Amniotic stem cell (primary cell): ENCODE data around the gene SLFN13.
"Not testable (repeated sequence)": the region's sequence is repeated elsewhere in the genome, so short reads cannot be mapped to it uniquely, and the experiment has no call there.

Source experiments
- DNase-seq: peaks from one replicate; lab custom pipeline; 2025; lab: John Stamatoyannopoulos, UW

Gene SLFN13

GRCh38 chr17:35433075-35433894 is 15.3 kb downstream of the SLFN13 start:
- peak; percentile 88 for DNase-seq

GRCh38 chr17:35432176-35433074 is 16.1 kb downstream of the SLFN13 start, which contains the start of gene SLFN12:
SLFN12 (minus strand) TSS chr17:35432500; CDS start chr17:35423028, 9,472 bp downstream.
- DNase-seq: peak; percentile 90

GRCh38 chr17:35429702-35430101 is 18.9 kb downstream of the SLFN13 start:
- no peak for DNase-seq

- DNase-seq: no peak
Measured at GRCh38 chr17:35428229-35428628, 20.3 kb downstream of the SLFN13 start.

GRCh38 chr17:35423761-35424160 is 24.8 kb downstream of the SLFN13 start:
- no peak for DNase-seq

- not testable (repeated sequence) for DNase-seq
Measured at GRCh38 chr17:35421069-35421468, 27.5 kb downstream of the SLFN13 start.

GRCh38 chr17:35416659-35417058 is 31.9 kb downstream of the SLFN13 start:
- DNase-seq: no peak

- DNase-seq: not testable (repeated sequence)
Measured at GRCh38 chr17:35414707-35415106, 33.9 kb downstream of the SLFN13 start.

- no peak for DNase-seq
Measured at GRCh38 chr17:35414247-35414646, 34.3 kb downstream of the SLFN13 start.

GRCh38 chr17:35407531-35407930 is 41.0 kb downstream of the SLFN13 start:
- DNase-seq: no peak

GRCh38 chr17:35406568-35406967 is 42.0 kb downstream of the SLFN13 start:
- DNase-seq: no peak

- DNase-seq: no peak
Measured at GRCh38 chr17:35404360-35404759, 44.2 kb downstream of the SLFN13 start.

- not testable (repeated sequence) for DNase-seq
Measured at GRCh38 chr17:35393783-35394182, 54.8 kb downstream of the SLFN13 start.

- no peak for DNase-seq
Measured at GRCh38 chr17:35390663-35391062, 57.9 kb downstream of the SLFN13 start.

GRCh38 chr17:35390156-35390555 is 58.4 kb downstream of the SLFN13 start:
- no peak for DNase-seq

GRCh38 chr17:35387496-35387895 is 61.1 kb downstream of the SLFN13 start:
- no peak for DNase-seq
